HAP-1 (cell line): ENCODE measurements around the gene EYS.
"Not testable (repeated sequence)": the region's sequence is repeated elsewhere in the genome, so short reads cannot be mapped to it uniquely, and the experiment has no call there.

ENCODE experiments used
- DNase-seq, 2 experiments: peaks; one replicate each; pipeline ENCODE4 v3.0.0-alpha.2; 2016 to 2020; ENCODE audit warnings: low spot score in 2 of 2
- H3K27me3 ChIP-seq: fragments of 250-450 bp; sonication (Bioruptor Pico); 2 replicates; pipeline ENCODE4 v1.5.1; 2020; ENCODE audit warnings: low read depth, mild to moderate bottlenecking, moderate library complexity
- H3K36me3 ChIP-seq: fragments of 250-450 bp; sonication (Bioruptor Pico); replicated peaks from 2 replicates; pipeline ENCODE4 v1.5.1; 2020; ENCODE audit warnings: mild to moderate bottlenecking
- H3K4me1 ChIP-seq: fragments of 250-450 bp; sonication (Bioruptor Pico); 2 replicates; pipeline ENCODE4 v1.5.1; 2020; ENCODE audit warnings: mild to moderate bottlenecking
- H3K4me3 ChIP-seq: fragments of 250-450 bp; sonication (Bioruptor Pico); 2 replicates; pipeline ENCODE4 v1.5.1; 2020; ENCODE audit warnings: mild to moderate bottlenecking, moderate library complexity
- H3K9me3 ChIP-seq: fragments of 250-450 bp; sonication (Bioruptor Pico); 2 replicates; pipeline ENCODE4 v1.5.1; 2020; ENCODE audit warnings: mild to moderate bottlenecking, moderate library complexity
- in situ Hi-C: fragments of 300-500 bp; cut with MboI; formaldehyde crosslinking; loops from 3 replicates; pipeline ENCODE4 v1.14.3; 2020; ENCODE audit warnings: low sequenced_read_pairs, inconsistent platforms, mixed read lengths

The EYS gene

GRCh38 chr6:65052626-65053025, 654.4 kb downstream of the EYS start:
- no peak for DNase-seq
- Histone ChIP-seq H3K27me3 (no peaks in the 10 kb centered on the region), H3K4me1 (no peaks in the 10 kb centered on the region), H3K36me3 (no peaks in the 10 kb centered on the region), H3K4me3 (no peak overlapping the region), H3K9me3 (no peaks in the 10 kb centered on the region)
- in situ Hi-C loops, result no loop called here

GRCh38 chr6:65045801-65046200, 661.2 kb downstream of the EYS start:
- H3K4me3 ChIP-seq, result no peak overlapping the region
- no peaks in the 10 kb centered on the region for H3K36me3 ChIP-seq
- H3K27me3 ChIP-seq, result no peaks in the 10 kb centered on the region
- in situ Hi-C loops, result no loop called here
- H3K9me3 ChIP-seq, result no peaks in the 10 kb centered on the region
- DNase-seq, result no peak
- H3K4me1 ChIP-seq, result no peaks in the 10 kb centered on the region

- in situ Hi-C loops, result no loop called here
- Histone ChIP-seq H3K4me1 (no peaks in the 10 kb centered on the region), H3K27me3 (no peaks in the 10 kb centered on the region), H3K4me3 (no peak overlapping the region), H3K36me3 (no peaks in the 10 kb centered on the region), H3K9me3 (no peaks in the 10 kb centered on the region)
- no peak for DNase-seq
These were observed 693.0 kb downstream of the EYS start for GRCh38 chr6:65014006-65014405.

GRCh38 chr6:65006788-65007187, 700.2 kb downstream of the EYS start:
- Histone ChIP-seq H3K9me3 (no peaks in the 10 kb centered on the region), H3K4me1 (no peaks in the 10 kb centered on the region), H3K27me3 (no peaks in the 10 kb centered on the region), H3K36me3 (no peaks in the 10 kb centered on the region), H3K4me3 (no peak overlapping the region)
- DNase-seq, result no peak
- in situ Hi-C loops, result no loop called here

GRCh38 chr6:65004283-65004682, 702.7 kb downstream of the EYS start:
- no peaks in the 10 kb centered on the region for H3K4me1 ChIP-seq
- H3K27me3 ChIP-seq, result no peaks in the 10 kb centered on the region
- H3K4me3 ChIP-seq, result no peak overlapping the region
- H3K9me3 ChIP-seq, result no peaks in the 10 kb centered on the region
- no peaks in the 10 kb centered on the region for H3K36me3 ChIP-seq
- in situ Hi-C loops, result no loop called here
- no peak for DNase-seq

GRCh38 chr6:65002882-65003281, 704.1 kb downstream of the EYS start:
- H3K4me3 ChIP-seq, H3K4me1 ChIP-seq, H3K36me3 ChIP-seq, in situ Hi-C loops, DNase-seq, H3K27me3 ChIP-seq, H3K9me3 ChIP-seq: not testable (repeated sequence)

GRCh38 chr6:65000815-65001214, 706.2 kb downstream of the EYS start:
- no peak for DNase-seq
- no peaks in the 10 kb centered on the region; the same call in 1 of the 2 replicates for H3K27me3 ChIP-seq
- no peaks in the 10 kb centered on the region for H3K9me3 ChIP-seq
- H3K4me1 ChIP-seq, result no peaks in the 10 kb centered on the region
- no peak overlapping the region for H3K4me3 ChIP-seq
- H3K36me3 ChIP-seq, result no peaks in the 10 kb centered on the region
- in situ Hi-C loops, result no loop called here

- Histone ChIP-seq H3K27me3 (no peaks in the 10 kb centered on the region; the same call in 1 of the 2 replicates), H3K9me3 (no peaks in the 10 kb centered on the region), H3K36me3 (no peaks in the 10 kb centered on the region), H3K4me3 (no peak overlapping the region), H3K4me1 (no peaks in the 10 kb centered on the region)
- in situ Hi-C loops, result no loop called here
- no peak for DNase-seq
These were observed 708.8 kb downstream of the EYS start for GRCh38 chr6:64998204-64998603.

- in situ Hi-C loops, result no loop called here
- DNase-seq, result no peak
- H3K9me3 ChIP-seq, result no peaks in the 10 kb centered on the region
- H3K4me1 ChIP-seq, result no peaks in the 10 kb centered on the region
- no peaks in the 10 kb centered on the region; the same call in 1 of the 2 replicates for H3K27me3 ChIP-seq
- no peak overlapping the region for H3K4me3 ChIP-seq
- H3K36me3 ChIP-seq, result no peaks in the 10 kb centered on the region
These were observed 710.7 kb downstream of the EYS start for GRCh38 chr6:64996301-64996700.

- Histone ChIP-seq H3K4me3 (no peak overlapping the region), H3K9me3 (no peaks in the 10 kb centered on the region), H3K4me1 (no peaks in the 10 kb centered on the region), H3K36me3 (no peaks in the 10 kb centered on the region), H3K27me3 (no peaks in the 10 kb centered on the region)
- in situ Hi-C loops, result no loop called here
- no peak for DNase-seq
These were observed 716.2 kb downstream of the EYS start for GRCh38 chr6:64990652-64991304.

GRCh38 chr6:64988148-64988547, 718.9 kb downstream of the EYS start:
- Histone ChIP-seq H3K36me3 (no peaks in the 10 kb centered on the region), H3K9me3 (no peaks in the 10 kb centered on the region), H3K27me3 (no peaks in the 10 kb centered on the region), H3K4me1 (no peaks in the 10 kb centered on the region), H3K4me3 (no peak overlapping the region)
- in situ Hi-C loops, result no loop called here
- DNase-seq, result no peak

GRCh38 chr6:64987066-64987465, 720.0 kb downstream of the EYS start:
- Histone ChIP-seq H3K4me3 (no peak overlapping the region), H3K27me3 (no peaks in the 10 kb centered on the region), H3K36me3 (no peaks in the 10 kb centered on the region), H3K9me3 (no peaks in the 10 kb centered on the region), H3K4me1 (no peaks in the 10 kb centered on the region)
- in situ Hi-C loops, result no loop called here
- no peak for DNase-seq

- no peak for DNase-seq
- Histone ChIP-seq H3K36me3 (no peaks in the 10 kb centered on the region), H3K4me1 (no peaks in the 10 kb centered on the region), H3K27me3 (no peaks in the 10 kb centered on the region), H3K4me3 (no peak overlapping the region), H3K9me3 (no peaks in the 10 kb centered on the region)
- in situ Hi-C loops, result no loop called here
These were observed 721.3 kb downstream of the EYS start for GRCh38 chr6:64985726-64986125.

- Histone ChIP-seq H3K4me1 (no peaks in the 10 kb centered on the region), H3K27me3 (no peaks in the 10 kb centered on the region), H3K9me3 (no peaks in the 10 kb centered on the region), H3K36me3 (no peaks in the 10 kb centered on the region), H3K4me3 (no peak overlapping the region)
- in situ Hi-C loops, result no loop called here
- DNase-seq, result no peak
These were observed 722.1 kb downstream of the EYS start for GRCh38 chr6:64984948-64985347.

GRCh38 chr6:64983089-64983488, 723.9 kb downstream of the EYS start:
- Histone ChIP-seq H3K27me3 (no peaks in the 10 kb centered on the region), H3K4me3 (no peak overlapping the region), H3K4me1 (no peaks in the 10 kb centered on the region), H3K9me3 (no peaks in the 10 kb centered on the region), H3K36me3 (no peaks in the 10 kb centered on the region)
- DNase-seq, result no peak
- in situ Hi-C loops, result no loop called here
